Measurements from ENCODE around the gene PLEKHJ1.

The PLEKHJ1 gene

GRCh38 chr19:2269244-2270156, 33.4 kb upstream of the PLEKHJ1 start:
- peak; percentile 97 for DNase-seq (ENCODE audit: low spot score)

- DNase-seq (ENCODE audit: low spot score), result no peak
These were observed 32.7 kb upstream of the PLEKHJ1 start for GRCh38 chr19:2268861-2269243.

- DNase-seq (ENCODE audit: low spot score), result no peak
These were observed 32.3 kb upstream of the PLEKHJ1 start for GRCh38 chr19:2268480-2268830.

GRCh38 chr19:2266183-2266993, 30.3 kb upstream of the PLEKHJ1 start:
- no peak for DNase-seq (ENCODE audit: low spot score)

- no peak for DNase-seq (ENCODE audit: low spot score)
These were observed 25.5 kb upstream of the PLEKHJ1 start for GRCh38 chr19:2261438-2262172.

GRCh38 chr19:2260341-2260805, 24.2 kb upstream of the PLEKHJ1 start:
- DNase-seq (ENCODE audit: low spot score), result no peak

- DNase-seq (ENCODE audit: low spot score), result no peak
These were observed 23.2 kb upstream of the PLEKHJ1 start for GRCh38 chr19:2259336-2259735.

GRCh38 chr19:2255982-2256685, 20.0 kb upstream of the PLEKHJ1 start, which contains the start of gene JSRP1:
Gene JSRP1 (minus strand): TSS chr19:2256417. CDS start chr19:2255314, 1,103 bp downstream.
- DNase-seq (ENCODE audit: low spot score), result no peak

GRCh38 chr19:2255112-2255845, 19.1 kb upstream of the PLEKHJ1 start:
- no peak for DNase-seq (ENCODE audit: low spot score)

- no peak for DNase-seq (ENCODE audit: low spot score)
These were observed 18.1 kb upstream of the PLEKHJ1 start for GRCh38 chr19:2254064-2254872.

GRCh38 chr19:2253106-2254063, 17.3 kb upstream of the PLEKHJ1 start:
- DNase-seq (ENCODE audit: low spot score), result no peak

- no peak for DNase-seq (ENCODE audit: low spot score)
These were observed 16.6 kb upstream of the PLEKHJ1 start for GRCh38 chr19:2252797-2253105.

- no peak for DNase-seq (ENCODE audit: low spot score)
These were observed 16.1 kb upstream of the PLEKHJ1 start for GRCh38 chr19:2252055-2252796.

- no peak for DNase-seq (ENCODE audit: low spot score)
These were observed 15.3 kb upstream of the PLEKHJ1 start for GRCh38 chr19:2251106-2252054.

GRCh38 chr19:2250766-2251105, 14.6 kb upstream of the PLEKHJ1 start:
- no peak for DNase-seq (ENCODE audit: low spot score)

GRCh38 chr19:2249880-2250765, 14.0 kb upstream of the PLEKHJ1 start:
- DNase-seq (ENCODE audit: low spot score), result no peak

Data from kidney capillary endothelial cell (primary cell).